SK-MEL-5 (cell line): ENCODE results near the gene ATXN7L3B. TPM values are rescaled to one million over a fixed set of nuclear protein-coding genes. Genes with fewer than 3 reads are reported as not detected.
"Not testable (repeated sequence)": the region's sequence is repeated elsewhere in the genome, so short reads cannot be mapped to it uniquely, and the experiment has no call there.

Experiments
- DNase-seq: peaks from one replicate; pipeline ENCODE4 v3.0.0-alpha.2; 2016; ENCODE audit warnings: low read depth, low spot score
- in situ Hi-C: cut with HindIII; loops from 2 replicates; pipeline ENCODE4 v1.10.0; 2016; ENCODE audit warnings: low sequenced_read_pairs, high pct_unique_total_duplicates, low pct_unique_long_range_greater_than_20kb
- polyA plus RNA-seq, 2 experiments: library from polyadenylated mRNA; depleted of rRNA; stranded (reverse); fragments of >200 nt; gene quantifications; 2 replicates each; pipeline ENCODE4 v1.2.3, GENCODE V29; 2015
- total RNA-seq: library from RNA; depleted of rRNA; stranded (reverse); fragments of >200 nt; shearing (Covaris generic); gene quantifications from 2 replicates; pipeline ENCODE4 v1.2.3, GENCODE V29; 2014; rRNA removed

Gene ATXN7L3B
- 23.9 and 24.6 TPM in 2 replicates for total RNA-seq
- polyA plus RNA-seq (2015; cell fraction: cytosol; rRNA removed) = 21.8 and 26.9 TPM in 2 replicates
- 39.2 and 47.0 TPM in 2 replicates for polyA plus RNA-seq (2015; cell fraction: nucleus; rRNA removed)

- peak; percentile 97 for DNase-seq
- in situ Hi-C loops = no loop called here
Measured at GRCh38 chr12:74537707-74538385, at the start of gene ATXN7L3B. Gene ATXN7L3B (plus strand): TSS chr12:74537835. CDS start chr12:74538113, 278 bp downstream.

GRCh38 chr12:74488134-74488533 is 49.5 kb upstream of the ATXN7L3B start:
- in situ Hi-C loops = no loop called here

GRCh38 chr12:74489543-74489942 is 48.1 kb upstream of the ATXN7L3B start:
- in situ Hi-C loops = no loop called here
- no peak for DNase-seq

More at GRCh38 chr12:74488134-74488533, 49.5 kb upstream of the ATXN7L3B start:
- no peak for DNase-seq

- in situ Hi-C loops = no loop called here
- DNase-seq = no peak
Measured at GRCh38 chr12:74490390-74491064, 47.1 kb upstream of the ATXN7L3B start.

- in situ Hi-C loops = no loop called here
Measured at GRCh38 chr12:74491374-74491773, 46.3 kb upstream of the ATXN7L3B start.

GRCh38 chr12:74499192-74499591 is 38.4 kb upstream of the ATXN7L3B start:
- in situ Hi-C loops = no loop called here
- DNase-seq = no peak

More at GRCh38 chr12:74491374-74491773, 46.3 kb upstream of the ATXN7L3B start:
- no peak for DNase-seq

- DNase-seq, in situ Hi-C loops: not testable (repeated sequence)
Measured at GRCh38 chr12:74508873-74509657, 28.6 kb upstream of the ATXN7L3B start.

- in situ Hi-C loops = no loop called here
- DNase-seq = no peak
Measured at GRCh38 chr12:74509886-74510285, 27.7 kb upstream of the ATXN7L3B start.

GRCh38 chr12:74514098-74514872 is 23.4 kb upstream of the ATXN7L3B start:
- no peak for DNase-seq
- in situ Hi-C loops = no loop called here

GRCh38 chr12:74515849-74516248 is 21.8 kb upstream of the ATXN7L3B start:
- in situ Hi-C loops = no loop called here
- no peak for DNase-seq

GRCh38 chr12:74526535-74526934 is 11.1 kb upstream of the ATXN7L3B start:
- in situ Hi-C loops = no loop called here
- no peak for DNase-seq

- in situ Hi-C loops = no loop called here
- DNase-seq = no peak
Measured at GRCh38 chr12:74527491-74527890, 10.1 kb upstream of the ATXN7L3B start.

- in situ Hi-C loops = no loop called here
- DNase-seq = no peak
Measured at GRCh38 chr12:74530676-74531075, 7.0 kb upstream of the ATXN7L3B start.

- in situ Hi-C loops = no loop called here
- no peak for DNase-seq
Measured at GRCh38 chr12:74535536-74535935, 2.1 kb upstream of the ATXN7L3B start.

- DNase-seq = peak; percentile 84
- in situ Hi-C loops = no loop called here
Measured at GRCh38 chr12:74537126-74537706, 419 bp upstream of the ATXN7L3B start.

- in situ Hi-C loops = no loop called here
- DNase-seq = peak; percentile 5
Measured at GRCh38 chr12:74538491-74539258, 1.0 kb downstream of the ATXN7L3B start.
